Activated naive CD4-positive, alpha-beta T cell treated with anti-CD3 and anti-CD28 coated beads, Interleukin-2, amount 50 U/mL, for 72 hours (primary cell): ENCODE data around the gene SLC25A10. TPM values are rescaled to one million over a fixed set of nuclear protein-coding genes. Genes with fewer than 3 reads are reported as not detected.
"Not testable (repeated sequence)": the region's sequence is repeated elsewhere in the genome, so short reads cannot be mapped to it uniquely, and the experiment has no call there.

Experiments
- ATAC-seq, 2 donors: fragments of 150-1000 bp; cut with Tn5 transposase; 2 replicates each; pipeline ENCODE4 v1.10.0; 2021; ENCODE audit warnings: mild to moderate bottlenecking in 2 of 2, moderate library complexity in 2 of 2
- DNase-seq, 2 donors: peaks; one replicate each; pipeline ENCODE4 v3.0.0; 2021 to 2022; ENCODE audit warnings: low spot score in 2 of 2
- H3K27ac Mint-ChIP-seq, 2 donors: one replicate each; pipeline ENCODE4 v1.8.0; 2022; ENCODE audit warnings: mild to moderate bottlenecking in 2 of 2, mixed read lengths in 2 of 2
- H3K36me3 Mint-ChIP-seq, 2 donors: one replicate each; pipeline ENCODE4 v1.8.0; 2022; ENCODE audit warnings: mixed read lengths in 2 of 2
- H3K9me3 Mint-ChIP-seq, 2 donors: one replicate each; pipeline ENCODE4 v1.8.0; 2022; ENCODE audit warnings: mixed read lengths in 2 of 2
- total RNA-seq, 2 donors: library from RNA; stranded (reverse); gene quantifications; one replicate each; pipeline ENCODE4 v1.2.3, GENCODE V29; 2022

Gene SLC25A10, protein sequence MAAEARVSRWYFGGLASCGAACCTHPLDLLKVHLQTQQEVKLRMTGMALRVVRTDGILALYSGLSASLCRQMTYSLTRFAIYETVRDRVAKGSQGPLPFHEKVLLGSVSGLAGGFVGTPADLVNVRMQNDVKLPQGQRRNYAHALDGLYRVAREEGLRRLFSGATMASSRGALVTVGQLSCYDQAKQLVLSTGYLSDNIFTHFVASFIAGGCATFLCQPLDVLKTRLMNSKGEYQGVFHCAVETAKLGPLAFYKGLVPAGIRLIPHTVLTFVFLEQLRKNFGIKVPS
- 10 to 100 TPM; 23.0 to 27.8 TPM for total RNA-seq

DNA sequence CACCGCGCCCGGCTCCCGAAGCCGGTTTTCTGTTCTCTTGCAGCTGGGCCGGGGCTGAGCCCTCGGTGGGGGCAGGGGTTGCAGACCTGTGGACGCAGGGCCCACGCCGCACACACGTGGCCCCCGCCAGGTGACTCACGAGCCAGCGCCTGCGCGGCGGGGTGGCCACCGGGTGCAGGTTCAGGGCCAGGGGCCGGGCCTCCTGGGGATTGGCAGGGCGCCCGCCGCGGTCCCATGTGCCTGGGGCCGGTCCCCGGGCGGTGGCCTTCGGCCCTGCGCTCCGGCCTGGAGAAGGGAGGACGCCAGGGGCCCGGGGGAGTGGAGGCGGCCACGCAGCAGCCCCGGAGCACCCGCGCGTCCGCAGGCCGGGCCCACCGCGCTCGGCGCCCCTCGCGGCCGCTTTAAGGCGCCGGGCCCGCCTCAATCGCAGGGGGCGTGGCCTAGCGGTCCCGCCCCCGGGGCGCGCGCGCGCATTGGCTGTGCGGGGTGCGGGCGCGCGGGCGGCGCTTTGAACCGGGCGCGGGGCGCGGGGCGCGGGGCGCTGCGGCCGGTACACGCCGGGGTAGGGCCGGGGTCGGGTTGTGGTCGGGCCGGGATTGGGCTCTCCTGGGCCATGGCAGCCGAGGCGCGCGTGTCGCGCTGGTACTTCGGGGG lies at the start of gene SLC25A10:
Gene SLC25A10, plus strand, starts transcription at position 471 of the 654 bp plus-strand sequence. Its CDS starts 143 bp downstream, at position 614.
- peak; percentile 89 to 93 for ATAC-seq

DNA sequence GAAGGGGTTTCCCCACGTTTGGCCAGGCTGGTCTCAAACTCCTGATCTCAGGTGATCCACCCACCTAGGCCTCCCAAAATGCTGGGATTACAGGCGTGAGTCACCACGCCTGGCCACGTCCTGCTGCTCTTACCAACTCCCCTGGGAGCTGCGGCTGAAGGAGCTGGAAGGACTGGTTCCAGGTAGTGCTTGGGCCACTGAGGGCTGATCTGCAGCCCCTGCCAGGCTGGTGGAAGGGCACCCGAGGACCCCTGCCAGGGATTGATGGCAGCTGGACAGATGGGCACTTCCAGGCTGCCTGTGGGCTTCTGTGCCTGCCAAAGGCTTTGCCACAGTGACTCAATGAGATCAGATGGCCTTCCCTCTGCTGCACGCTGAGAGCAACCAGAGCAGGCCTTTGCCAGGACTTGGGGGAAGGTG lies 48.0 kb upstream of the SLC25A10 start:
- ATAC-seq (peak in 1 of 2 donors; percentile 8), DNase-seq (peak in 1 of 2 donors; percentile 72)
- H3K36me3 Mint-ChIP-seq, result peaks cover 34 to 40% of the 10 kb centered on the region in 2 donors
- H3K9me3 Mint-ChIP-seq, result no peaks in the 10 kb centered on the region
- peak overlapping the region; percentile 79 to 93 for H3K27ac Mint-ChIP-seq

More for the DNA sequence above, at the start of gene SLC25A10:
- no peaks in the 10 kb centered on the region for H3K9me3 Mint-ChIP-seq
- peaks cover 0 to 6% of the 10 kb centered on the region in 2 donors for H3K36me3 Mint-ChIP-seq
- H3K27ac Mint-ChIP-seq, result peak within 1 kb of the TSS; percentile 85 to 94
- peak; percentile 85 to 91 for DNase-seq

DNA sequence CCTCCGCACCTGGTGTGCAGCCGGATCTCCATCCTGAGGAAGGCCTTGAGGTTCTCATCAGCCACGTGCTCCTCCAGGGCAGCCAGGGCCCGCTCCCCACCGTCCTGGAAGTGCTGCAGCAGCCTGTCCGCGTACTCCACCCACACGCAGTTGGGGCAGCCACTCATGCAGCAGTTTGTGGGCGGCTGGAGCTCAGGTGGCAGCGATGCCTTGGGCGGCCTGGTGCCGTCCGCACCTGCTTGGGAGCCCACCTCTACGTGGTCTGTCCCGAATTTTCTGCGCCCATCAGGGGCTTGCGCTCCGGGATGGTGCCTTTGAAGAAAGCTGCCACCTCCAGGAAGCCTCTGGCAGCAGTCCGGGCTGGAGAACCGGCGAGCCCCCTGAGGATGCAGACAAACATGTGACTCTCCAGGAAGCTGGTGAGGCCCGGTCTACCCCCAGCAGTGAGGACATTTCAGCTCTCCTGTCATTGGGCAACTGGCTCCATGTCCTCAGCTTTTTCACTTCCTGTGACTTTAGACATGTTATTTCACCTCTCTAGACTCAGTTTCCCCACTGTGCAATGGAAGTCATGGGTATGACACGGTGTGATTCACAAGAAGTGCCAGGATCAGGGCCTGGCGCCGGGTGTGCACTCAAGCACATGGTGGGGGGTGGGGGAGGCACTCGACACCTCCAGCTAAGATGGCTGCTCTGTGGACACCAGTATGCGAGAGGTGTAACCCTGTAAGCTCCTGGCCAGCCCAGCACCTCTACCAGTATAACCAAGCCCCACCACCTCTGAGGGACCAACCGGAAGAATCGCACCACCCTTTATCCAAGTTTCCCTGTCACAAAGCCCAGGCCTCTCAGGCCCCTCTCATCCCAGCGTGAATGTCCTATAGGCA lies 46.6 kb upstream of the SLC25A10 start:
- Mint-ChIP-seq H3K36me3 (peaks cover 42 to 45% of the 10 kb centered on the region in 2 donors), H3K27ac (peak overlapping the region; percentile 93), H3K9me3 (no peaks in the 10 kb centered on the region)
- ATAC-seq (peak; percentile 31 to 38), DNase-seq (peak; percentile 49 to 71)

DNA sequence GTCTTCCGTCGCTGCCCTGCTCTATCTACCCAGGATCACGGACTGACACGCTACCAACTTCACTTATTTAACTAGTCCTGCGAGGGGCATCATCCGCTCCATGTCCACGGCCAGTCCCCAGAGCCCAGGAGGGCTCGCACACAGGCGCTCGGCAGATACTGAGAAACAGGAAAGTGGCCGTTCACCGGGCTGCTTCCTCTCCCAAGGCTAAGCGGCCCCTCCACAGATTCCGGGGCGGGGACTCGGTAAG lies 46.1 kb upstream of the SLC25A10 start:
- Mint-ChIP-seq H3K9me3 (no peaks in the 10 kb centered on the region), H3K36me3 (peaks cover 42 to 45% of the 10 kb centered on the region in 2 donors), H3K27ac (peak overlapping the region; percentile 93)
- ATAC-seq (peak; percentile 2 to 4), DNase-seq (no peak)

DNA sequence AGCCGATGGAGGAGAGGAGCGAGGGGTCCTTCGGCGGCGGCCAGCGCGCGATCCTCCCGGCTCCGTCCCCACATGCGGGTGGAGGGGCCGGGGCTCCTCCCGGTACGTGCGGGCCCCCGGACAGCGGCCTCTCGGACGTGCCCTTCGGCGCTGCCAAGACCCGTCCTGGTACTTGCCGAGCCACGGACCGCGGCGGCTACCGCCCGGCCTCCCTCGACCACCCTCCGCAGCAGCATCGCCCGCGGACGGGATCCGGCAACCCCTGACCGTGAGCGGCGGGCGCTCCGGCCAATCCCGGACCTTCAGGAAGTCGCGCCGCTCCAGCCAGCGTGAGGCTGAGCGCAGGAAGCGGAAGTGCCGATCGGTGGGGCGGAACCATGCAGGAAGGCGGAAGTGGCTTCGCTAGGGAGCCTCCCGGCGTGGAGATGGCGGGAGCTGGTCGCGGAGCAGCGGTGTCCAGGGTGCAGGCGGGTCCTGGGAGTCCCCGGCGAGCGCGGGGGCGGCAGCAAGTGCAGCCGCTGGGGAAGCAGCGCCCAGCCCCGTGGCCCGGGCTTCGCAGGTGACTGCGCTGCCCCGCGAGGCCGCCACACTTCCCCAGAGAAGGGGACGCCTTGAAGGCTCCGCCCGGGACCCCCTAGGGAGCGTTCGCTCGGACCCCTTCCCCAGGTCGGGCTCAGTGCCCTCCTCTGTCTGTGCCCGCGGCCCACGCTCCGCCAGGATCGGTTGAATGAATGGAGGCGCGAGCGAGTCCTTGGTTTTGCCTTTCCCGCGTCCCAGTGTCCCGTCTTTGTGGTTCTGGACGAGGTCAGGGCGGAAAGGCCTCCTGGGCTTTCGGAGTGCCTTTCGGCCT lies 45.5 kb upstream of the SLC25A10 start, which contains the start of the genes CCDC137 and OXLD1:
Gene CCDC137, plus strand, starts transcription at position 396 of the 850 bp plus-strand sequence. Its CDS starts 30 bp downstream, at position 426.
Gene OXLD1, minus strand, starts transcription at position 264 of the 850 bp plus-strand sequence. Its CDS starts 28 bp downstream, at position 236.
- peak within 1 kb of the TSS; percentile 93 for H3K27ac Mint-ChIP-seq
- ATAC-seq (peak; percentile 92 to 96), DNase-seq (peak; percentile 93 to 97)
- H3K9me3 Mint-ChIP-seq, result no peaks in the 10 kb centered on the region
- peaks cover 42 to 45% of the 10 kb centered on the region in 2 donors for H3K36me3 Mint-ChIP-seq

DNA sequence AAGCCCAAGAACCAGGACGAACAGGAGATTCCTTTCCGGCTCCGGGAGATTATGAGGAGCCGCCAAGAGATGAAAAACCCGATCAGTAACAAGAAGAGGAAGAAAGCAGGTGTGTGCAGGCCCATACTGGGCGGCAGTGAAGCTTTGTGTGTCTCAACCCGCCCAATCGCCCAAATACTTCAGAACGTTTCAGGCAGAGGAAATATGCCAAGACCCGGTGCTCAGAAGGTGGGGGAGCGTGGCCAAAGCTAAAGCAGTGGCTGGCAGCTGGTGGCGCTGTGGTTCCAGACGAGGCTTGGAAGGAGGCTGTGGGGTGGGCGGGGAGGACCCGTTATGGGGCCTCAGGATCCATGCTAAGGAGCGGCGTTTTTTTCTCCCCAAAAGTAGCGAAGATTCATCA lies 44.3 kb upstream of the SLC25A10 start:
- H3K9me3 Mint-ChIP-seq, result no peaks in the 10 kb centered on the region
- H3K27ac Mint-ChIP-seq, result peak overlapping the region in 1 of 2 donors; percentile 93
- DNase-seq, result no peak
- ATAC-seq, result no peak
- peaks cover 45 to 53% of the 10 kb centered on the region in 2 donors for H3K36me3 Mint-ChIP-seq

DNA sequence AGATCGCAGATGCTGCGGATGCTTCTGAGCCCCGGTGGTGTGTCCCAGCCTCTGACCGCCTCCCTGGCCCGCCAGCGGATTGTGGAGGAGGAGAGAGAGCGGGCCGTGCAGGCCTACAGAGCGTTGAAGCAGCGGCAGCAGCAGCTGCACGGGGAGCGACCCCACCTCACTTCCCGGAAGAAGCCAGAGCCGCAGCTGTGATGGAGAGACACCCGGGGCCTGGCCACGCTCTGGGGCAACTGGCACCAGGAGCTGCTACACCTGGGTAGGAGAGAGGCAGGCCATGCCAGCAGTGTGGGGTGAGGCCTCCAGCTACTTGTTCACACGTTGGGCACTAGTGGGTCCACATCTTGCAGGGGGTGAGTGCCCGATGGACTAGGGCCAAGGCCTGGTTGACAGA lies 39.6 kb upstream of the SLC25A10 start:
- peaks cover 17 to 31% of the 10 kb centered on the region in 2 donors for H3K36me3 Mint-ChIP-seq
- ATAC-seq (no peak), DNase-seq (no peak)
- no peaks in the 10 kb centered on the region for H3K9me3 Mint-ChIP-seq
- H3K27ac Mint-ChIP-seq, result peak overlapping the region in 1 of 2 donors; percentile 81

DNA sequence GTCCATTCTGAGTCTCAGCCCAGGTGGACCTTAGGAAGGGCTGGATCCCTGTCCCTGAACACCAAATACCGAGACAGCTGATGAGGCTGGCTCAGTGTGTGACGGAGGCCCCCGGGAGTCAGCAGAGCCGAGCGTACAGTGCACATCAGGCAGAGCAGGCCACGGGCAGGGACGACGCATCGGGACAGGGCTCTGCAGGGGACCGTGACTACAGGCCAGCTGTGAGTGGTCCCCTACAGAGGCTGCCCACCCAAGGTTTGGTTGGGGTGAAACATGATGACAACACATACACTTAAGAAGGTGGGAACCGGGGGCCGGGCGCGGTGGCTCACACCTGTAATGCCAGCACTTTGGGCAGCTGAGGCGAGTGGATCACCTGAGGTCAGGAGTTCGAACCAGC lies 39.1 kb upstream of the SLC25A10 start:
- no peak for ATAC-seq
- no peak for DNase-seq
- H3K27ac Mint-ChIP-seq, result no peak overlapping the region
- no peaks in the 10 kb centered on the region for H3K9me3 Mint-ChIP-seq
- peaks cover 12 to 27% of the 10 kb centered on the region in 2 donors for H3K36me3 Mint-ChIP-seq

DNA sequence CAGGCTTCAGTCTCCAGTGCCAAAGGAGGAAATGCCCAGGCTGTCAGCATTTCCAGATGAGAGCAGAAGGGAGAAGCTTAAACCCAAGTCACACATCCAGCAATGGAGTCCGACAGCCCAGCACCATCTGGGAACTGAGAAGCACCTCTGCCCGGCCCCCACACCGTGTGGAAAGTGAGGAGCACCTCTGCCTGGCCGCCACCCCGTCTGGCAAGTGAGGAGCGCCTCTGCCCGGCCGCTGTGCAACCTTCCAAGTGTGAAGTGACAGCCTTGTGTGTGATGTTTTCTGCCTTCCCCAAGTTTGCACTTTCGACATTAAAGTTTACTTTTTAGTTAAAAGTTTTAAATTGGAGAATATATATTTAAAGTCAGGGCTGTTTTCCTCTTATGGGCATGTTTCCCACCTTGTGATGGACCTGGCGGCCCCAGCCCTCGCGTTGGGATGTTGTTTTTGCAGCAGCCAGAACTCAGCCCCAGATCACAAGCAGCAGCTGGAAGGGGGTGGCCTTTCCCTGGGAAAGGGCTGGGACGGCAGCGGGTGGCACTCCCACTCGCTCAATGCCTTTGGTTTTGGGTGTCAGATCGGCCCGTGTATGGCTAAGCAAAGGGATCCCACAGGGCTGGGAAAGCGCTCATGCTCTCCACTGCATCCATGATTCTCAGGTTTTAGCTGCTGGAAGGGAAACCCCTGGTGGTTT lies 38.4 kb upstream of the SLC25A10 start:
- peaks cover 5 to 22% of the 10 kb centered on the region in 2 donors for H3K36me3 Mint-ChIP-seq
- DNase-seq, result no peak

DNA sequence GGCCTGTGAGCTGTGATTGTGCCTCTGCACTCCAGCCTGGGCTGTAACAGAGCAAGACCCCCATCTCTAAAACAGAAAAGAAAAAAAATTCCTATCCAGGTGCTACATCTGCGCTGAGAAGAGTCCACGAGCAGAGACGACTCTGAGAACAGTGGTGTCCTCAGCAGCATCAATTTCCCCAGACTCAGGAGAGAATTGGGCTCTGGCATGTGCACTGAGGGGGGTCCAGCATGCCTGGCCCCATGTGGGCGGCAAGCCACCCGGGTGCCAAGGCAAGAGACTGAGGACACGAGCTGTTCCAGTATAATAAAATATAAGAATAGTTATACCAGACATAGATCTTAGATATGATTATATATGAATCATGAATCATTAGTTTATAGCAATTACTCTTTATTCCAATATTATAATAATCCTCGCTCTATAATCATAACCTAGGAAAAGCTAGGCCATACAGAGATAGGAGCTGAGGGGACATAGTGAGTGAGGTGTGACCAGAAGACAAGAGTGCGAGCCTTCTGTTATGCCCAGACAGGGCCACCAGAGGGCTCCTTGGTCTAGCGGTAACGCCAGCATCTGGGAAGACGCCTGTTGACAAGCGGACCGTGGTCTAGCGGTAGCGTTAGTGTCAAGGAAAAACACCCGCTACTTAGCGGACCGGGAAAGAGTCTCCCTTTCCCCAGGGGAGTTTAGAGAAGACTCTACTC lies 36.4 kb upstream of the SLC25A10 start:
- not testable (repeated sequence) for H3K27ac Mint-ChIP-seq, H3K9me3 Mint-ChIP-seq, ATAC-seq
- peak in 1 of 2 donors; percentile 29 for DNase-seq
- peaks cover 0 to 14% of the 10 kb centered on the region in 2 donors for H3K36me3 Mint-ChIP-seq

More for the DNA sequence above, 38.4 kb upstream of the SLC25A10 start:
- Mint-ChIP-seq H3K27ac (no peak overlapping the region), H3K9me3 (no peaks in the 10 kb centered on the region)
- peak in 1 of 2 donors; percentile 21 for ATAC-seq

DNA sequence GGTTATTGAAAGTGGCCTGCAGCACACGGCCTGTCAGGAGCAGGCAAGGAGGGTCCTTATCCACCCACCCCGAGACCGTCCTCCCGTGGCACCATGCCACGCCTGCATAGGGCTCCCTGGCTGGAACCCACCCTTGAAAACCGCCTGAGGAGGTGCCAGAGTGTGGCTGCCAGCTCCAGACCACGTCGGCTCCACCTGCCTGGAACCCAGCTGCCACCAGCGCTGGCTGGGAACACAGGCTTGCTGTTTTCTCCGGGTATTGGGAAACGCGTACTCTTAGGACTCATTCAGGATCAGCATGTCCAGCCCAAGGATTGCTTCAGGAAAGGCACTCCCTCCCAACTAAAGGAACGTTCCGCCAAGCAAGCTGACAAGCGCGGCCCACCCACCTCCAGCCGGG lies 35.2 kb upstream of the SLC25A10 start:
- DNase-seq (no peak), ATAC-seq (no peak)
- Mint-ChIP-seq H3K9me3 (no peaks in the 10 kb centered on the region), H3K36me3 (peaks cover 0 to 11% of the 10 kb centered on the region in 2 donors), H3K27ac (no peak overlapping the region)

DNA sequence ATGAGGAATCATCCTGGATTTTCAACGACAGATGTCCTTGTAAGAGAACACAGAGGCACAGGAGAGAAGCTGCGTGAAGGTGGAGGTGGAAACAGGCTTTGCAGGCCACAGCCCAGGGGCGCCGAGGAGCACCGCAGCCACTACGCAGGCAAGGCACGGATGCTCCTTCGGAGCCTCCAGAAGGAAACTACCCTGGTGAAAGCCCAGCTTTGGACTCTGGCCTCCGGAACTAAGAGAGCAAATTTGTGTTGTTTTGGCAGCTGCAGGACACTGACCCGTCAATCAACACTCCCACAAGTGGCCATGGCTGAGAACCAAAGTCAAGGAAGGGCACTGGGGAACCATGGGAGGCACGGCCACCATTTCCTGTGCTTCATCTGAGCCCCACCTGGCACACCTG lies 31.9 kb upstream of the SLC25A10 start:
- Mint-ChIP-seq H3K36me3 (peaks cover 7 to 12% of the 10 kb centered on the region in 2 donors), H3K27ac (no peak overlapping the region), H3K9me3 (no peaks in the 10 kb centered on the region)
- ATAC-seq (no peak), DNase-seq (no peak)

DNA sequence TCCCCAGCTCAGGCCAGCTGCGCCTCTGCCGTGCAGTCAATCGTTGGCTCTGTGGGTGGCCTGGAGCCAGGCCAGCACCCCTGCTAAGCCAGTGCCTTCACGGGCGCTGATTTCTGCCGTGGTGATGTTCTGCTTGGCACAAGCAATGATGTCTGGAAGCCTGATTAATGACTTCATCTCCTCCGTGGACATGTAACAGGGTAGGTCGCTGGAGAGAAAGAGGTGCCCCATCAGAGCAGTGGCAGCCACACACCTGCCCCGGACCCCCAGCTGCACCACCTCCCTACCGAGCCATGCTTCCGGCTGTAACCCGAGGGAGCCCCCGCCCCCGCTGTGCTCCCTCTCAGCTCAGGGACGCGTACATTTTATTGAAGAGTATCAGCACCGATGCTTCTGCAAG lies 30.4 kb upstream of the SLC25A10 start:
- Mint-ChIP-seq H3K36me3 (peaks cover 7 to 16% of the 10 kb centered on the region in 2 donors), H3K27ac (peak overlapping the region in 1 of 2 donors; percentile 55), H3K9me3 (no peaks in the 10 kb centered on the region)
- DNase-seq, result no peak
- ATAC-seq, result no peak

DNA sequence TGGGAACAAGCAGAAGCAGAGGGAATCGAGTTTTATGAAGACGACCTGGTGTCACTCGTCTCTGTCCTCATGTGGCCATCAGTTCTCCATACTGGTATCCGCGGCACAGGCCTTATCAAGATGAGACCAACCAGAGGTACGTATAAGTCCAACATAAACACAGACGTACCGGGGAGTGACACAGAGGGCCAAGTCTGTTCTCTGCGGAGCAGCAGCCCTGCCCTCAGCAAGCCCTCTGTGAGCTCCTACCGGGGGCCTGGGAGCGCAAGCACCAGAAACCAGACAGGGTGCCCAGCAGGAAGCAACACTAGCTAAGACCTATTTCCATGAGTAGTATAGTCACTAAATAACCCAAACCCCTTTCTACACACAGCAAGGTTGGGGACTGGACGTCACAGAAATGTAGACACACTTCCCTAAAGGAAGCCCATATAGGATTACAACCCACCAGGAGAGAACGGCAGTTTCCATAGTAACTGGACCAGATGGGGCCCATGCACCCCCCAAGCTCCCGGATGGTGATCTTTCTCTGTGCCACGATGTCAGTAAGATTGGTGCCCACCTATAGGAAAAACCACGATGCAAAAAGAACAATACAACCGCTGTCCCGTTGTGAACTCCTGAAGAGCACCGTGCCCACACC lies 29.4 kb upstream of the SLC25A10 start:
- no peak for ATAC-seq
- H3K27ac Mint-ChIP-seq, result peak overlapping the region; percentile 91 to 93
- DNase-seq, result no peak
- H3K36me3 Mint-ChIP-seq, result peaks cover 7 to 23% of the 10 kb centered on the region in 2 donors
- no peaks in the 10 kb centered on the region for H3K9me3 Mint-ChIP-seq
